Activated CD4-positive, alpha-beta T cell treated with anti-CD3 and anti-CD28 coated beads for 1 hour (primary cell): ENCODE measurements around the gene EIF2A.
"Not testable (repeated sequence)": the region's sequence is repeated elsewhere in the genome, so short reads cannot be mapped to it uniquely, and the experiment has no call there.

ENCODE experiments used
- DNase-seq: peaks from one replicate; pipeline ENCODE4 v3.0.0-alpha.2; 2020

The EIF2A gene

GRCh38 chr3:150544041-150544440, 2.5 kb upstream of the EIF2A start:
- DNase-seq, result no peak

DNA sequence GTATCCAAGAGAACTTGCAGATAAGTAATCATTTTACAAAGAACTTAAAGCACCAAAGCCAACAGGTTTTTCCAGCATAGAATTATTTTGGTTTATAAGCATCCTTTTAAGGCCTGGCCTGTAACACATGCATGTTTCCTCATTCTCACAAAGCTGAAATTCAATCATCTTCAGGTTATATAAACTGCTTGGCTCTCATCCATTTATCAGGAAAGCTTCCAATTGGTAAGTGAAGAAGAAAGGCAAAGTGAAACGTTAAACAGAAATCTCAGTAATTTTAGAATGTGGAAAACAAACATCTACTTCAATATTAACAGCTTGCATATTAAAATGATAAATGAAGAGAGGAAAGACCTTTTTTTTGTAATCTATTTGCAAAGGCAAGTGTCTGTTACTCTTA, 1.9 kb upstream of the EIF2A start:
- no peak for DNase-seq

DNA sequence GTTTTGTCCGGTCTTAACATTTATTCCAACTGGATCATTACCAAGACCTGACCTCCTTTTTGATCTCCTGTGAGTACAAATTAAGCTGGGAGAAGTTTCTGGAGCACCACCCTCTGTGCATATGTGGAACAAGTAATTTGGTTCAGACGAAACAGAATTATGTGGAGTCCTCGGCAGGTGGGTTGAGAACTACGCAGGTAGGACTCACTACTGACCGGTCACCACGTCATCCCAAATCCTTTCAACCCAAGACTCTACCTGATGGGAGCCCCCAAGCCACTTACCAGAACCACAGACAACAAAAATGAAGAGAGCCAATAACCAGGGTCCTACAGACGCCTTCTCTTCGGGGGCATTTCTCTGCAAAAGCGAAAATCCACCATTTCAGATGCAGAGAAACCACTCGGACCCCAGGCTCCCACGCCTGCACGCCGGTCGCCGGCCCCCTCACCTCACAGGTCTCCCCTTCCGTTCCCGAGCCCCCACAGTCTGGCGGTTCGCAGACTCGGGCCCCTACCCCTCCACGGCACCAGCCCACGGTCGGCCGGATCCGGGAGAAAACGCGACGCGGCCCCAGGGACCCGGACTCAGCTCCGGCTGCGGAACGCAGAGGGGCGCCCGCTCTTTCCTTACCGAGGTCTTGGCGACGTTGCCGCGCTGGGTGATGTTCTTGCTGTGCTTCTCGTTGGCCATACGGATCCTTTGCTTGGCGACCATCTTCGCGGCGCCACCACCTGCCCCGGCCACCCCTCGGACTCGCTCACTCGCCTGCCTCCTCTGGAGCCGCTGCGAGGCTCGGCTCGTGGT, 965 bp upstream of the EIF2A start:
- DNase-seq, result no peak

GRCh38 chr3:150547045-150547741, 606 bp downstream of the EIF2A start:
- DNase-seq, result no peak

- no peak for DNase-seq
Measured at GRCh38 chr3:150555859-150556436, 9.4 kb downstream of the EIF2A start.

DNA sequence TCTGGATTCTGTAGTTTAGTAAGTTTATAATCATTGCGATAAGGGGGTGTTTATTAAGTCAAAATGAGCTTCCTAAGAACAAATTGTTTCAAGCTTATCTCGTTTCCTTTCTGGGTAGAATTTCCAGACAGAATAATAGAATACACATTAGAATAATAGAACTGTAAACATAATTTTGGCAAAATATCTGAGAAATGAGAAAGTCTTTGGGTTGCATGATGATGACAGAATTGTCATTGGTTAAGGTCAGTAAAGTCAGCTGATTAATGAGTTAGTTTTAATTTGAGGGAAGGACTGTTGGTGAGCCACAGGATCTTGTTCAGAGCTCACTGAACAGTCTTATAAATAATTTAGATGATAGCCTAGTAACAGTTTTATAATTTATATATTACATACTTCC, 10.2 kb downstream of the EIF2A start:
- no peak for DNase-seq

GRCh38 chr3:150557725-150558124, 11.1 kb downstream of the EIF2A start:
- no peak for DNase-seq

DNA sequence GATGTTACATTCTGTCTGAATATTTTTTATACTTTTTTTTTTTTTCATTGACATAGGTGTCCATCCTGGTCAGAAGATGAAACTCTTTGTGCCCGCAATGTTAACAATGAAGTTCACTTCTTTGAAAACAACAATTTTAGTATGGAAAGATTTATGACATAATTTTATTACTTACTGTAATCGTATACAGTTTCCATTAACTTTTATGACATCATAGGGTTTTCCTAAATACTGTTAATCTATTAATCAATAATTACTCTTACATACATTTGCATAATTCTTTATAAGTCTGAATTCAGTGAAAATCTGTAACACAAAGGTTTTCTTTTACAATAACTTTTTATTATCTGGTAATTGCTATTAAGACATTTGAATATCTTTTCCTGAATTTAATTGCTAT, 17.7 kb downstream of the EIF2A start:
- DNase-seq, result no peak

DNA sequence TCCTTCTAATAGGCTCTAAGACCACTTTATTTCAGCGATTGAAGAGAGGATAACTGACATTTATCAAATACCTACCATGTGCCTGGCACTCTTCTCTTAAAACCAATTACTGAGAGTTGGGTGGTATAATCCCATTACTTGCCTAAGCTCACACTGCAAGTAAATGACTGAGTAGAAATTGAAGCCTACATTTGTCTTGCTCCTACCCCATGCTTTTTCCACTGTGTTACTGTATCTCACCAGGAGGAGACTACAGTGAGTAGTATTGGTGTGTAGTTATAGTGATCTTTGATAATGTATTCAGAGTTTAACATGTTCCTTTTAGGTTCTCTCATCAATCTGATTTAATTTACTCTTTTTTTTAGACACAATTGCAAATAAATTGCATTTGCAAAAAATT, 20.7 kb downstream of the EIF2A start:
- no peak for DNase-seq

DNA sequence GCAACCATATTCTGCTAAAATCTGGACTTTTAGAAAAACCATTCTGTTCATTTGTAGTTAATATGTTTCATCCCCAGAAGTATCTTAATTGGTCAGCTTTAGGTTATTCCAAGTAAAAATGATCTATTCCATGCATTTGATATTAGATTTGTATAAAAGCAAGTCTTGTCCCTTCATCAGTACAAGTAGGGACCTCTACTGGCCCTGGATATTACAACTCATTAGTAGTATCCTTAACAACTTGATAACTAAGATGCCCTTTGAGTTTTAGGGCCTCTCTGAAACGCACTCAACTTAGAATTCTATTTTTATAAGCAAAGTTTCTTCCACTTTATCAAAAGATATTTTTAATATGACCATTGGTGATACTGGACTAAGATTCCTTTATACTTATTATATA, 31.3 kb downstream of the EIF2A start:
- DNase-seq, result no peak

DNA sequence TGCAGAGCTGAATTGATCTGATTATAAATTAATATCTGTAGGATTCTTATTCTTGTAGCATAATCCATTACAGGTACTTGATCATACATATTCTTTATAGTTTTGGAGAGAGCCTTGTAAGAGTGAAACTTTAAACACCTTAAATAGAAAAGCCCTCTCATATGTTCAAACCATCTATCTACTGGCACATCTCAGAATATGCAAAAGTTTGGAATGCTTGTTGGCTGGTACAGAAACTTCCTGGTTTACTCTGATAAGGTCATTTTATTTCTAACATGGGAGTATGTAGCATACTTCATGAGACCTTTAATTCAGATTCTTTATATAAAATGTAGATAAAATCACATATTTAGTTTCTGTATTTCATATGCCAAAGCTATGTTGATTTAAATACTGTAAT, 34.6 kb downstream of the EIF2A start:
- no peak for DNase-seq

DNA sequence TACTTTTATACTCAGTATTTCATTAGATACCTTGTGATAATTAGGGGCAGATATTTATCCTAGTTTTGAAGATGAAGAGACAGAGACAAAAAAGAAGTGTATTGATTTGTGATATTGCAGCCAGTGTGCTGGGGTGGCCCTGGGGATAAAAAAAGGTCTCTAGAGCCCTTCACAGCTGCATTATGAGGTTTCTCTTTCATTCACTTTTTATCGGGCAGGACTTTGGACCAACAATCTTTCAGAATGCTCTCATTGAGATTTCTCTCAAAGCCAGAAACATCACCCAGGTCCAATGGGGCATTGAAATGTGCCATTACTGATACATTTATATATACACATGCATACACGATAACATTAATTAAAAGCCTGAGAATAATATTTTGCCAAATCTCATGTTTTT, 36.0 kb downstream of the EIF2A start:
- no peak for DNase-seq

- no peak for DNase-seq
Measured at GRCh38 chr3:150583028-150583427, 36.4 kb downstream of the EIF2A start.

GRCh38 chr3:150588027-150588830, 41.6 kb downstream of the EIF2A start:
- DNase-seq, result no peak

DNA sequence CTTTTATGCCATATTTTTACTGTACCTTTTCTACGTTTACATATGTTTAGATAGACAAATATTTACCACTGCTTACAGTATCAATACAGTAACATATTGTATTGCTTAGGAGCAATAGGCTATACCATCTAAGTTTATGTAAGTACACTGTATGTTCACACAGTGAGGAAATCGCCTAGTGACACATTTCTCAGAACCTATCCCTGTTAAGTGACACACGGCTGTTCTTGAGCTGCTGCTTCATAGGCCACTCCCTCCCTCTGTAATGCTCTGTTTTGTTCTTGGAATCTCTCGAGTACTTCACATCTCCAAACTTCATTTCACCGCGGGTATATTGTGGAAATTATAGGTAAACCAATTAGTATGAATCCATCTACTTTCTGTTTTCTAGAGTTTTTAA, 43.2 kb downstream of the EIF2A start:
- no peak for DNase-seq

DNA sequence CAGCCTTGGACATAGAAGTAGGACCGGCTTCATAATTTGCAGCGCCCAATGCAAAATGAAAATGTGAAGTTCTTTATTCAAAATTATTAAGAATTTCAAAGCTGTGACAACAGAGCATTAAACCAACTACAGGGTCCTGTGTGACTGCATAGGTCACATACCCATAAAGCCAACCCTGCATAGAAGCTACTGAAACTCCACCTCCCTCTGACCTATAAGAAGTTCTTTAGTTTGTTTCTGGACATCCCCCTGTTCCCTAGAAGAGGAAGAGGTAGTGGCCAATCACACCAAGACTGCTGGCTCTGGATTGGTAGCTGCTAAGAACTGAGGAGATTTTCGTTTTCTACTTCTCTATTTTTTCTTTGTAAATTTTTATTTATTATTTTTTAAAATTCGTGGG, 47.6 kb downstream of the EIF2A start:
- no peak for DNase-seq

GRCh38 chr3:150597646-150598045, 51.1 kb downstream of the EIF2A start:
- no peak for DNase-seq

DNA sequence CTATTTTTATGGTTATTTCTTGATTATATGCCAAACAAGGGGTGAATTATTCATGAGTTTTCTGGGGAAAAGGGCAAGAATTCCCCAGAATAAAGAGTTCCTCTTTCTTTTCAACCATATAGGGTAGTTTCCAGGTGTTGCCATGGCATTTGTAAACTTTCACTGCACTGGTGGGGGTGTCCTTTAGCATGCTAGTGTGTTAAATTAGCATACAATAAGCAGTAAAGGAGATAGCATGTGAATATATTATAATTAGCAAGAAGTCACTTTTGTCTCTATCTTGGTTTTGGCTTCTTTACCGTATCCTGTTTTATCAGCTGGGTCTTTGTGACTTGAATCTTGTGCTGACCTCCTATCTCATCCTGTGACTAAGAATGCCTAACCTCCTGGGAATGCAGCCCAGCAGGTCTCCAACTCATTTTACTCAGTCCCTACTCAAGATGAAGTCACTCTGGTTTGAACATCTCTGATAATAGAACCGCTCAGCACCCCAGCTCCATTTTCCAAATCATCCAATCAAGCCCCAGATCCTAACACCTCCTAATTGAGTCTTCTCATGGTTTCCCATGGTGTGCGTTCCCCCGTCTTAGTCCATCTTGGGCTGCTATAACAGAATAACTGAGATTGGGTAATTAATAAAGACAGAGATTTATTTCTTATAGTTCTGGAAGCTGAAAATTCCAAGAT, 53.2 kb downstream of the EIF2A start:
- no peak for DNase-seq

DNA sequence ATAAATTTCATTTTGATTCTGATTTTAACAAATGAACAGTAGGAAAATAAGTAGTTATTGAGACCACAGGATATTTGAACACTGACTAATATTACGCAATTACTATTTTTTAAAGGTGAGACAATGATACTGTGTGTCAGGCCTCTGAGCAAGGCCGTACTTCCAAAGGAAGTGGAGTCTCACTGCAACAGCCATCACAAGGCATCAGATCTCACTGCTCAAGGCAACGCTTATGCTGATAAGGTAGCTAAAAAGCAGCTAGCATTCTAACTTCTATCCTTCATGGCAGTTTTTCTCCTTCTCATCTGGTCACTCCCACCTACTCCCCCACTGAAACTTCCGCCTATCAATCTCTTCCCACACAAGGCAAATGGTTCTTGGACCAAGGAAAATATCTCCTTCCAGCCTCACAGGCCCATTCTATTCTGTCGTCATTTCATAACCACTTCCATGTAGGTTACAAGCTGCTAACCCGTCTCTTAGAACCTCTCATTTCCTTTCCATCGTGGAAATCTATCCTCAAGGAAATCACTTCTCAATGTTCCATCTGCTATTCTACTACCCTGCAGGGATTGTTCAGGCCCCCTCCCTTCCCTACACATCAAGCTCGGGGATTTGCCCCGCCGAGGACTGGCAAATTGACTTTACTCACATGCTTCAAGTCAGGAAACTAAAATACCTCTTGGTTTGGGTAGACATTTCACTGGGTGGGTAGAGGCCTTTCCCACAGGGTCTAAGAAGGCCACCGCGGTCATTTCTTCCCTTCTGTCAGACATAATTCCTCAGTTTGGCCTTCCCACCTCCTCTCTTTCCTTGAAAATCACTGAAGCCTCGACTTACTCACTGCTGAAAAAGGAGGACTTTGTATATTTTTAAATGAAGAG, 54.3 kb downstream of the EIF2A start:
- not testable (repeated sequence) for DNase-seq

GRCh38 chr3:150602426-150603152, 56.0 kb downstream of the EIF2A start:
- no peak for DNase-seq
